ENCODE results near the gene CTSW. TPM values are rescaled to one million over a fixed set of nuclear protein-coding genes. Genes with fewer than 3 reads are reported as not detected.
"Not testable (repeated sequence)": the region's sequence is repeated elsewhere in the genome, so short reads cannot be mapped to it uniquely, and the experiment has no call there.

CTSW gene
- polyA plus RNA-seq, 1 donor from 2014 or later, result not detected

- TF ChIP-seq TAF1 (IDR thresholded peaks at IDR 0.05; ENCODE audit: low read depth) (no peak), CTCF (IDR thresholded peaks at IDR 0.05; ENCODE audit: poor library complexity, severe bottlenecking) (no peak), POLR2AphosphoS5 (IDR thresholded peaks at IDR 0.05) (no peak), EZH2 (IDR thresholded peaks at IDR 0.05; ENCODE audit: borderline replicate concordance, insufficient read depth, low read length, poor library complexity, severe bottlenecking) (no peak), RAD21 (conservative IDR thresholded peaks at IDR 0.05) (no peak), EP300 (conservative IDR thresholded peaks at IDR 0.05; ENCODE audit: poor library complexity, severe bottlenecking) (no peak), REST (IDR thresholded peaks at IDR 0.05; ENCODE audit: borderline replicate concordance) (no peak), MXI1 (conservative IDR thresholded peaks at IDR 0.05; ENCODE audit: poor library complexity, severe bottlenecking) (no peak), SMC3 (conservative IDR thresholded peaks at IDR 0.05; ENCODE audit: poor library complexity) (no peak)
- Histone ChIP-seq H3K79me2 (replicated peaks; ENCODE audit: insufficient read depth, low read length) (no peaks in the 10 kb centered on the region), H3K4me2 (ENCODE audit: low read length) (no peak overlapping the region), H3K9ac (ENCODE audit: low read length) (no peak overlapping the region), H3K27me3 (ENCODE audit: insufficient read depth, low read depth, low read length) (no peaks in the 10 kb centered on the region), H4K20me1 (ENCODE audit: insufficient read depth) (peaks cover 1% of the 10 kb centered on the region), H3K9me2 (ENCODE audit: insufficient read depth, low read length) (no peaks in the 10 kb centered on the region), H3K9me3 (ENCODE audit: low read length) (no peaks in the 10 kb centered on the region), H2AFZ (ENCODE audit: low read depth, low read length) (no peak overlapping the region), H3F3A (ENCODE audit: insufficient read depth, low read length, poor library complexity, severe bottlenecking) (no peaks in the 10 kb centered on the region), H3K27ac (ENCODE audit: low read length) (no peak overlapping the region), H3K36me3 (ENCODE audit: insufficient read depth, low read length) (no peaks in the 10 kb centered on the region), H3K4me3 (ENCODE audit: low read length) (no peak overlapping the region)
Measured at GRCh38 chr11:65847746-65848145, 31.9 kb upstream of the CTSW start.

GRCh38 chr11:65848693-65849092 is 30.9 kb upstream of the CTSW start:
- not testable (repeated sequence) for H3K4me3 ChIP-seq (ENCODE audit: low read length); H3K79me2 ChIP-seq (replicated peaks; ENCODE audit: insufficient read depth, low read length); H3F3A ChIP-seq (ENCODE audit: insufficient read depth, low read length, poor library complexity, severe bottlenecking); H3K4me2 ChIP-seq (ENCODE audit: low read length); H3K27ac ChIP-seq (ENCODE audit: low read length); H3K9ac ChIP-seq (ENCODE audit: low read length); H3K9me2 ChIP-seq (ENCODE audit: insufficient read depth, low read length); H3K9me3 ChIP-seq (ENCODE audit: low read length); H3K27me3 ChIP-seq (ENCODE audit: insufficient read depth, low read depth, low read length); H2AFZ ChIP-seq (ENCODE audit: low read depth, low read length); H3K36me3 ChIP-seq (ENCODE audit: insufficient read depth, low read length)
- peaks cover 11% of the 10 kb centered on the region for H4K20me1 ChIP-seq (ENCODE audit: insufficient read depth)

GRCh38 chr11:65849366-65849765 is 30.3 kb upstream of the CTSW start:
- H3K9me3 ChIP-seq (ENCODE audit: low read length), result no peaks in the 10 kb centered on the region
- H2AFZ ChIP-seq (ENCODE audit: low read depth, low read length), result no peak overlapping the region
- no peaks in the 10 kb centered on the region for H3K9me2 ChIP-seq (ENCODE audit: insufficient read depth, low read length)
- no peak overlapping the region for H3K27ac ChIP-seq (ENCODE audit: low read length)
- peaks cover 5% of the 10 kb centered on the region for H3K36me3 ChIP-seq (ENCODE audit: insufficient read depth, low read length)
- no peaks in the 10 kb centered on the region for H3F3A ChIP-seq (ENCODE audit: insufficient read depth, low read length, poor library complexity, severe bottlenecking)
- peaks cover 6% of the 10 kb centered on the region for H3K79me2 ChIP-seq (replicated peaks; ENCODE audit: insufficient read depth, low read length)
- TF ChIP-seq RAD21 (conservative IDR thresholded peaks at IDR 0.05), result no peak
- no peak for TF ChIP-seq EP300 (conservative IDR thresholded peaks at IDR 0.05; ENCODE audit: poor library complexity, severe bottlenecking)
- peak; percentile 17 for TF ChIP-seq POLR2AphosphoS5 (IDR thresholded peaks at IDR 0.05)
- TF ChIP-seq MXI1 (conservative IDR thresholded peaks at IDR 0.05; ENCODE audit: poor library complexity, severe bottlenecking), result no peak
- H3K27me3 ChIP-seq (ENCODE audit: insufficient read depth, low read depth, low read length), result no peaks in the 10 kb centered on the region
- peaks cover 17% of the 10 kb centered on the region for H4K20me1 ChIP-seq (ENCODE audit: insufficient read depth)
- H3K4me2 ChIP-seq (ENCODE audit: low read length), result no peak overlapping the region
- no peak overlapping the region for H3K9ac ChIP-seq (ENCODE audit: low read length)
- H3K4me3 ChIP-seq (ENCODE audit: low read length), result no peak overlapping the region

All from neural cell (in vitro differentiated cells).